Bronchial epithelial cell (primary cell): ENCODE results near the gene NPTN. TPM values are rescaled to one million over a fixed set of nuclear protein-coding genes. Genes with fewer than 3 reads are reported as not detected.

Source experiments
- DNase-seq: peaks from one replicate; pipeline ENCODE4 v3.0.0-alpha.2; 2010; ENCODE audit warnings: low read depth
- FAIRE-seq: peaks from 2 replicates; lab custom pipeline; 2011; peaks lifted over from hg19 to GRCh38; lab: Jason Lieb, UNC
- H3K27me3 ChIP-seq: 2 replicates; pipeline ENCODE4 v1.5.1; 2011; ENCODE audit warnings: low read length; ENCODE audit not compliant: control insufficient read depth, insufficient read depth
- H3K36me3 ChIP-seq: 2 replicates; pipeline ENCODE4 v1.5.1; 2011; ENCODE audit warnings: low read length; ENCODE audit not compliant: control insufficient read depth, insufficient read depth
- H3K4me3 ChIP-seq: 2 replicates; pipeline ENCODE4 v1.5.1; 2011; ENCODE audit warnings: mild to moderate bottlenecking, low read depth, low read length, control low read depth
- total RNA-seq: library from RNA; depleted of rRNA; stranded (reverse); fragments of >200 nt; gene quantifications from 2 replicates; pipeline ENCODE4 v1.2.1, GENCODE V29; 2014
- TF ChIP-seq, protein P1 (sequence below): IDR thresholded peaks from 2 replicates; pipeline ENCODE4 v1.5.1; 2011; ENCODE audit warnings: mild to moderate bottlenecking, moderate library complexity, low read length, control low read depth, inconsistent platforms; ENCODE audit not compliant: insufficient read depth, severe bottlenecking

The NPTN gene
- total RNA-seq, 1 donor from 2014 or later = 62.1 TPM

GRCh38 chr15:73530649-73531048 lies 102.5 kb downstream of the NPTN start:
- H3K4me3 ChIP-seq = no peak overlapping the region
- TF ChIP-seq, protein P1, sequence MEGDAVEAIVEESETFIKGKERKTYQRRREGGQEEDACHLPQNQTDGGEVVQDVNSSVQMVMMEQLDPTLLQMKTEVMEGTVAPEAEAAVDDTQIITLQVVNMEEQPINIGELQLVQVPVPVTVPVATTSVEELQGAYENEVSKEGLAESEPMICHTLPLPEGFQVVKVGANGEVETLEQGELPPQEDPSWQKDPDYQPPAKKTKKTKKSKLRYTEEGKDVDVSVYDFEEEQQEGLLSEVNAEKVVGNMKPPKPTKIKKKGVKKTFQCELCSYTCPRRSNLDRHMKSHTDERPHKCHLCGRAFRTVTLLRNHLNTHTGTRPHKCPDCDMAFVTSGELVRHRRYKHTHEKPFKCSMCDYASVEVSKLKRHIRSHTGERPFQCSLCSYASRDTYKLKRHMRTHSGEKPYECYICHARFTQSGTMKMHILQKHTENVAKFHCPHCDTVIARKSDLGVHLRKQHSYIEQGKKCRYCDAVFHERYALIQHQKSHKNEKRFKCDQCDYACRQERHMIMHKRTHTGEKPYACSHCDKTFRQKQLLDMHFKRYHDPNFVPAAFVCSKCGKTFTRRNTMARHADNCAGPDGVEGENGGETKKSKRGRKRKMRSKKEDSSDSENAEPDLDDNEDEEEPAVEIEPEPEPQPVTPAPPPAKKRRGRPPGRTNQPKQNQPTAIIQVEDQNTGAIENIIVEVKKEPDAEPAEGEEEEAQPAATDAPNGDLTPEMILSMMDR = no peak
- no peaks in the 10 kb centered on the region for H3K36me3 ChIP-seq
- no peak for FAIRE-seq
- H3K27me3 ChIP-seq = no peaks in the 10 kb centered on the region
- DNase-seq = peak; percentile 17

DNA sequence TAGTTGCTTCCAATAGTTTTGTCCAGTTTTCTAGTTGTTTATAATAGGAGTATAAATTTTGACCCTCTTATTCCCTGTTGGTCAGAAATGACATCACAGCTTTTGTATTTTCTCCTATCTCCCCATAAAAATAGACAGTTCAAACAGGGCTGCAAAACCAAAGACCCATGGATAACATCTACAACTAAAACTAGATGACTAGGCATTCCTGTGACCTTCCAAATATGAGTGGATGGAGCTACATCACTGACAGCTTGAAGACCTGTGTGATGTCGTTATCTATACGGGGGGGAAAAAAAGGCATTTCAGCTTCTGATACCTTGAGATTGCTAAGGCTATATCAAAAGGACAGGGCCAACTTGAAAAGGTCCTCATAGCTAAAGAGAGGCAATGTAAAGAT lies 105.6 kb downstream of the NPTN start:
- H3K27me3 ChIP-seq = no peaks in the 10 kb centered on the region
- TF ChIP-seq, protein P1 = no peak
- DNase-seq = no peak
- no peaks in the 10 kb centered on the region for H3K36me3 ChIP-seq
- H3K4me3 ChIP-seq = no peak overlapping the region
- FAIRE-seq = no peak

DNA sequence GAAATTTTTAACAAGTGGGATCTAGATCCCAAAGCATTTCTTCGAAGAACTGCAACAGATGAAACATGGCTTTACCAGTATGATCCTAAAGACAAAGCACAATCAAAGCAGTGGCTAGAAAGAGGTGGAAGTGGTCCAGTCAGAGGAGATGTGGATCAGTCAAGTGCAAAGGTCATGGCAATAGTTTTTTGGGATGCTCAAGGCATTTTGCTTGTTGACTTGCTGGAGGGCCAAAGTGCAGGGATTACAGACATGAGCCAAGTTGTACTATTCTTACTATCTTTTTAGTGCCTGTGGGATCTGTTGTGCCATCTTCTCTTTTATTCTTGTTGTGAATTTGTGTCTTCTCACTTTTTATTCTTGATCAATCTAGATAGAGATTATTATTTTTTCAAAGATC lies 108.3 kb downstream of the NPTN start:
- H3K36me3 ChIP-seq = no peaks in the 10 kb centered on the region
- TF ChIP-seq, protein P1 = no peak
- no peak overlapping the region for H3K4me3 ChIP-seq
- no peak for FAIRE-seq
- no peaks in the 10 kb centered on the region for H3K27me3 ChIP-seq
- no peak for DNase-seq

DNA sequence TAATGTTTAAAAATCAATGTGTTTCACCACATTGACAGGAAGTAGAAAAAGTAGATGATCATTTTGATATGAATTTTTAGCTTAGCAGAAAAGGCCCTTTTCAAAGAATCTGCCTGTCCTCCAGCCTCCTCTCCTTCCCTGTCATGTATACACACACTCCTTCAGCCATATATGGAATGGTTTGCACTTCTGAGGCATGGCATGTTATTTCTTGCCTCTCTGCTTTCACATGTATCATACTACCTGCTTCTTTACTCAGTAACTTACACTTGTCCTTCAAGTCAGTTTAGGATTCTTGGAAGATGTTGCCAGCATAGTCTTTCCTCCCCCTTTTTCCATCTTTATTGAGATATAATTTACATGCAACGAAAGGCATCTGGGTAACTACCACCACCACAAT lies 111.2 kb downstream of the NPTN start:
- FAIRE-seq = no peak
- DNase-seq = peak; percentile 86

DNA sequence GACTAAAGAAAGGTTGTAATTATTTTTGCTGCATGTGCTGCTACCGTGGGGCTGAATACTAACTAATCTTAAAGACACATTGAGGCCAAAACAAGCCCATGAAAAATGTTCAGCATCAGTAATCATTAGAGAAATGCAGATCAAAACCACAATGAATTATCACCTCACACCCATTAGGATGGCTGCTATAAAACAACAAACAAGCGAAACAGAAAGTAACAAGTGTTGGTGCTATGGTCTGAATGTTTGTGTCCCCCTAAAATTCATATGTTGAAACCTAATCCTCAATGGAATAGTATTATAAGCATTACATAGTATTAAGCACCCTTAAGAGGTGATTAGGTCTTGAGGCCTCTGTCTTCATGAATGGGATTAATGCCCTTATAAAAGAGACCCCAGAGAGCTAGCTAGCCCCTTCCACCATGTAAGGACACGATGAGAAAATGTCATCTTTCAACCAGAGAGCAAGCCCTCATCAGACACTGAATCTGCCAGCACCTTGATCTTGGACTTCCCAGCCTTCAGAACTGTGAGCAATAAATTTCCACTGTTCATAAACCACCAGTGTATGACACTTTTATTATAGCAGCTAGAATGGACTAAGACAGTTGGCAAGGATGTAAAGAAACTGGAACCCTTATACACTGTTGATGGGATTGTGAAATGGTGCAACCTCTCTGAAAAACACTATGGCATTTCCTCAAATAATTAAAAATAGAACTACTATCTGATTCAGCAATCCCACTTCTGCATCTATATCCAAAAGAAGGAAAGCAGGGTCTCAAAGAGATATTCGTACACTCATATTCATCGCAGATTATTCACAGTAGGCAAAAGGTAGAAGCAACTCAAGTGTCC lies 114.1 kb downstream of the NPTN start:
- Histone ChIP-seq H3K36me3 (no peaks in the 10 kb centered on the region), H3K4me3 (no peak overlapping the region), H3K27me3 (no peaks in the 10 kb centered on the region)
- no peak for DNase-seq
- FAIRE-seq = no peak
- TF ChIP-seq, protein P1 = no peak

More for the DNA sequence above, 111.2 kb downstream of the NPTN start:
- no peaks in the 10 kb centered on the region for H3K36me3 ChIP-seq
- no peak overlapping the region for H3K4me3 ChIP-seq
- TF ChIP-seq, protein P1 = no peak
- no peaks in the 10 kb centered on the region for H3K27me3 ChIP-seq
